Measurements from ENCODE around the gene VPS16.
A peak's percentile ranks its signal among the peaks of the same experiment; 100 is the strongest.

Gene VPS16

GRCh38 chr20:2875690-2876203 lies 35.2 kb downstream of the VPS16 start:
- Histone ChIP-seq H3K4me2 (ENCODE audit: low read length) (peak overlapping the region; percentile 83), H3K27me3 (ENCODE audit: control insufficient read depth, low read length) (peaks cover 15% of the 10 kb centered on the region), H3K36me3 (ENCODE audit: control insufficient read depth, low read length) (peaks cover 26% of the 10 kb centered on the region), H4K20me1 (ENCODE audit: control insufficient read depth, insufficient read depth, low read depth, low read length) (peaks cover 20% of the 10 kb centered on the region), H3K9me3 (ENCODE audit: control insufficient read depth, insufficient read depth, low read length) (no peaks in the 10 kb centered on the region), H3K4me3 (ENCODE audit: low read length) (no peak overlapping the region), H3K9me2 (replicated peaks; ENCODE audit: control insufficient read depth, low read length) (no peaks in the 10 kb centered on the region), H3K4me1 (ENCODE audit: control insufficient read depth, low read length) (peaks cover 27% of the 10 kb centered on the region), H3K27ac (ENCODE audit: low read depth, low read length) (no peak overlapping the region), H3K79me2 (ENCODE audit: control insufficient read depth, low read length) (peaks cover 69% of the 10 kb centered on the region), H3F3A (ENCODE audit: control insufficient read depth, insufficient read depth) (peaks cover 2% of the 10 kb centered on the region; the same call in 1 of the 2 replicates)
- TF ChIP-seq CTCF (IDR thresholded peaks at IDR 0.05; ENCODE audit: low read depth, low read length, poor library complexity, severe bottlenecking) (no peak), EZH2phosphoT487 (IDR thresholded peaks at IDR 0.05; ENCODE audit: borderline replicate concordance, low read length) (no peak)

GRCh38 chr20:2878515-2878914 lies 38.0 kb downstream of the VPS16 start:
- H3K9me3 ChIP-seq (ENCODE audit: control insufficient read depth, insufficient read depth, low read length) = no peaks in the 10 kb centered on the region
- TF ChIP-seq CTCF (IDR thresholded peaks at IDR 0.05; ENCODE audit: low read depth, low read length, poor library complexity, severe bottlenecking) = no peak
- TF ChIP-seq EZH2phosphoT487 (IDR thresholded peaks at IDR 0.05; ENCODE audit: borderline replicate concordance, low read length) = no peak
- no peaks in the 10 kb centered on the region for H3F3A ChIP-seq (ENCODE audit: control insufficient read depth, insufficient read depth)
- H3K27ac ChIP-seq (ENCODE audit: low read depth, low read length) = no peak overlapping the region
- H4K20me1 ChIP-seq (ENCODE audit: control insufficient read depth, insufficient read depth, low read depth, low read length) = peaks cover 20% of the 10 kb centered on the region
- H3K4me1 ChIP-seq (ENCODE audit: control insufficient read depth, low read length) = peaks cover 17% of the 10 kb centered on the region
- peaks cover 26% of the 10 kb centered on the region for H3K36me3 ChIP-seq (ENCODE audit: control insufficient read depth, low read length)
- H3K4me2 ChIP-seq (ENCODE audit: low read length) = no peak overlapping the region
- no peak overlapping the region for H3K4me3 ChIP-seq (ENCODE audit: low read length)
- no peaks in the 10 kb centered on the region for H3K9me2 ChIP-seq (replicated peaks; ENCODE audit: control insufficient read depth, low read length)
- H3K79me2 ChIP-seq (ENCODE audit: control insufficient read depth, low read length) = peaks cover 93% of the 10 kb centered on the region
- H3K27me3 ChIP-seq (ENCODE audit: control insufficient read depth, low read length) = no peaks in the 10 kb centered on the region

- H3K79me2 ChIP-seq (ENCODE audit: control insufficient read depth, low read length) = peaks cover 93% of the 10 kb centered on the region
- no peak overlapping the region for H3K4me2 ChIP-seq (ENCODE audit: low read length)
- no peaks in the 10 kb centered on the region for H3K27me3 ChIP-seq (ENCODE audit: control insufficient read depth, low read length)
- no peak overlapping the region for H3K27ac ChIP-seq (ENCODE audit: low read depth, low read length)
- no peaks in the 10 kb centered on the region for H3F3A ChIP-seq (ENCODE audit: control insufficient read depth, insufficient read depth)
- H3K4me3 ChIP-seq (ENCODE audit: low read length) = no peak overlapping the region
- no peaks in the 10 kb centered on the region for H3K9me3 ChIP-seq (ENCODE audit: control insufficient read depth, insufficient read depth, low read length)
- peaks cover 22% of the 10 kb centered on the region for H3K4me1 ChIP-seq (ENCODE audit: control insufficient read depth, low read length)
- no peaks in the 10 kb centered on the region for H3K9me2 ChIP-seq (replicated peaks; ENCODE audit: control insufficient read depth, low read length)
- peaks cover 24% of the 10 kb centered on the region for H3K36me3 ChIP-seq (ENCODE audit: control insufficient read depth, low read length)
- peaks cover 25% of the 10 kb centered on the region for H4K20me1 ChIP-seq (ENCODE audit: control insufficient read depth, insufficient read depth, low read depth, low read length)
- TF ChIP-seq EZH2phosphoT487 (IDR thresholded peaks at IDR 0.05; ENCODE audit: borderline replicate concordance, low read length) = no peak
- TF ChIP-seq CTCF (IDR thresholded peaks at IDR 0.05; ENCODE audit: low read depth, low read length, poor library complexity, severe bottlenecking) = no peak
Measured at GRCh38 chr20:2879146-2879545, 38.6 kb downstream of the VPS16 start.
